ENCODE measurements around the gene CADM2. TPM values are rescaled to one million over a fixed set of nuclear protein-coding genes. Genes with fewer than 3 reads are reported as not detected.
A peak's percentile ranks its signal among the peaks of the same experiment; 100 is the strongest.
"Not testable (repeated sequence)": the region's sequence is repeated elsewhere in the genome, so short reads cannot be mapped to it uniquely, and the experiment has no call there.

The CADM2 gene
- total RNA-seq (not detected in 2 replicates), polyA plus RNA-seq (not detected in 2 replicates), polyA minus RNA-seq (not detected in 2 replicates), Bru-seq, nascent RNA (percentile 11 among the genes with signal in this experiment), BruChase-seq, experiment 1, labeled RNA remaining after a 6-hour chase (percentile 5 among the genes with signal in this experiment), BruChase-seq, experiment 2, labeled RNA remaining after a 2-hour chase (percentile 7 among the genes with signal in this experiment)
- 0.05 TPM in 1 of 2 replicates, not detected in the other for polyA plus RNA-seq (2011; cell fraction: cytosol; rRNA removed)
- not detected in 2 replicates for polyA plus RNA-seq (2011; cell fraction: nucleus; rRNA removed)
- polyA plus RNA-seq (2012), result 0.11 TPM in 1 of 2 replicates, not detected in the other
- polyA minus RNA-seq (2011; cell fraction: cytosol; rRNA and poly(A)+ RNA removed), result not detected
- not detected in 2 replicates for polyA minus RNA-seq (2011; cell fraction: nucleus; rRNA and poly(A)+ RNA removed)
- long read RNA-seq, result 0 reads

GRCh38 chr3:84958495-84959469 lies at the start of gene CADM2:
CADM2 (plus strand) TSS chr3:84958989.
- DNase-seq (ENCODE audit: low read depth, low spot score) (peak; percentile 70), FAIRE-seq (peak; percentile 57)
- Histone ChIP-seq H3K79me2 (ENCODE audit: control insufficient read depth, insufficient read depth, low read length) (no peaks in the 10 kb centered on the region), H2AFZ (ENCODE audit: low read depth, low read length) (peak within 1 kb of the TSS; percentile 90), H3K9ac (replicated peaks; ENCODE audit: extremely low read depth, insufficient read depth, low read length) (no peak within 1 kb of the TSS), H3K36me3 (ENCODE audit: control insufficient read depth in 2 of 2, extremely low read depth in 1 of 2, insufficient read depth in 2 of 2, low read length in 2 of 2) (no peaks in the 10 kb centered on the region), H3K9me1 (replicated peaks; ENCODE audit: control insufficient read depth, extremely low read depth, insufficient read depth, low read length) (no peaks in the 10 kb centered on the region), H3K4me2 (ENCODE audit: insufficient read depth, low read length) (peak within 1 kb of the TSS; percentile 64), H3K4me1 (ENCODE audit: control insufficient read depth, extremely low read depth, insufficient read depth, low read length) (no peaks in the 10 kb centered on the region), H3K27me3 (ENCODE audit: control insufficient read depth in 2 of 2, insufficient read depth in 2 of 2, low read length in 2 of 2) (peaks cover 6 to 18% of the 10 kb centered on the region in 2 experiments), H3K4me3 (replicated peaks in 1 of 3; ENCODE audit: insufficient read depth in 1 of 3, low read depth in 1 of 3, low read length in 3 of 3) (peak within 1 kb of the TSS in 2 of 3 experiments; percentile 30 to 69), H4K20me1 (replicated peaks; ENCODE audit: control insufficient read depth, extremely low read depth, insufficient read depth, low read length) (no peaks in the 10 kb centered on the region), H3K9me3 (replicated peaks; ENCODE audit: control insufficient read depth, insufficient read depth, low read length) (no peaks in the 10 kb centered on the region), H3K27ac (ENCODE audit: insufficient read depth, low read depth, low read length) (no peak within 1 kb of the TSS)
- dilution Hi-C loops (cut with MboI; ENCODE audit: extremely low pct_ligation_motif_present, low sequenced_read_pairs), result no loop called here
- intact Hi-C loops (cut with micrococcal nuclease), result no loop called here
- TF ChIP-seq JUN (IDR thresholded peaks at IDR 0.05; ENCODE audit: borderline replicate concordance, insufficient read depth, insufficient read length, low read depth), result no peak
- TF ChIP-seq EZH2 (IDR thresholded peaks at IDR 0.05; ENCODE audit: borderline replicate concordance, low read depth, low read length, severe bottlenecking), result no peak
- TF ChIP-seq POLR2AphosphoS5 (IDR thresholded peaks at IDR 0.05; ENCODE audit: insufficient read depth, low read depth, low read length), result no peak
- TF ChIP-seq POLR2A (IDR thresholded peaks at IDR 0.05; ENCODE audit: low read depth, low read length), result no peak
- no peak for TF ChIP-seq GATA2 (IDR thresholded peaks at IDR 0.05; ENCODE audit: insufficient read depth, insufficient read length, low read depth, low read length)
- no peak for TF ChIP-seq CTCF (IDR thresholded peaks at IDR 0.05; ENCODE audit: extremely low read depth in 1 of 2, insufficient read depth in 1 of 2, low read depth in 1 of 2, low read length in 2 of 2)
- no peak for TF ChIP-seq MYC (IDR thresholded peaks at IDR 0.05; ENCODE audit: low read depth, low read length)
- no peak for TF ChIP-seq FOS (IDR thresholded peaks at IDR 0.05; ENCODE audit: borderline replicate concordance, insufficient read depth, low read length)
- POLR2A ChIA-PET, result no interaction called here
- CTCF ChIA-PET, result no interaction called here
- no TSS peak for BruUV-seq (replicated peaks)

GRCh38 chr3:84918592-84918991 lies 40.2 kb upstream of the CADM2 start:
- H3K4me1 ChIP-seq (ENCODE audit: control insufficient read depth, extremely low read depth, insufficient read depth, low read length); H3K79me2 ChIP-seq (ENCODE audit: control insufficient read depth, insufficient read depth, low read length); H3K4me2 ChIP-seq (ENCODE audit: insufficient read depth, low read length); H2AFZ ChIP-seq (ENCODE audit: low read depth, low read length); H3K9me1 ChIP-seq (replicated peaks; ENCODE audit: control insufficient read depth, extremely low read depth, insufficient read depth, low read length); H4K20me1 ChIP-seq (replicated peaks; ENCODE audit: control insufficient read depth, extremely low read depth, insufficient read depth, low read length); DNase-seq (ENCODE audit: low read depth, low spot score); H3K9me3 ChIP-seq (replicated peaks; ENCODE audit: control insufficient read depth, insufficient read depth, low read length); H3K4me3 ChIP-seq (replicated peaks in 1 of 3; ENCODE audit: insufficient read depth in 1 of 3, low read depth in 1 of 3, low read length in 3 of 3); BruUV-seq (replicated peaks); H3K27ac ChIP-seq (ENCODE audit: insufficient read depth, low read depth, low read length); dilution Hi-C loops (cut with MboI; ENCODE audit: extremely low pct_ligation_motif_present, low sequenced_read_pairs); H3K36me3 ChIP-seq (ENCODE audit: control insufficient read depth in 2 of 2, extremely low read depth in 1 of 2, insufficient read depth in 2 of 2, low read length in 2 of 2); H3K27me3 ChIP-seq (ENCODE audit: control insufficient read depth in 2 of 2, insufficient read depth in 2 of 2, low read length in 2 of 2); intact Hi-C loops (cut with micrococcal nuclease); H3K9ac ChIP-seq (replicated peaks; ENCODE audit: extremely low read depth, insufficient read depth, low read length); CTCF ChIA-PET; FAIRE-seq; POLR2A ChIA-PET: not testable (repeated sequence)
